Glutamatergic neuron (in vitro differentiated cells): Measurements from ENCODE around the gene BEST1. TPM values are rescaled to one million over a fixed set of nuclear protein-coding genes. Genes with fewer than 3 reads are reported as not detected.

Source experiments
- DNase-seq: peaks from one replicate; pipeline ENCODE4 v3.0.0; 2022
- H3K27ac Mint-ChIP-seq: one replicate; pipeline ENCODE4 v1.8.0; 2020; ENCODE audit warnings: mild to moderate bottlenecking, mixed read lengths, inconsistent platforms; ENCODE audit not compliant: unreplicated experiment
- H3K27me3 Mint-ChIP-seq: one replicate; pipeline ENCODE4 v1.8.0; 2020; ENCODE audit warnings: mild to moderate bottlenecking, moderate library complexity, mixed read lengths, inconsistent platforms; ENCODE audit not compliant: unreplicated experiment
- H3K36me3 Mint-ChIP-seq: one replicate; pipeline ENCODE4 v1.8.0; 2020; ENCODE audit warnings: mild to moderate bottlenecking, mixed read lengths, inconsistent platforms; ENCODE audit not compliant: unreplicated experiment
- H3K4me1 Mint-ChIP-seq: one replicate; pipeline ENCODE4 v1.8.0; 2020; ENCODE audit warnings: mild to moderate bottlenecking, low read depth, mixed read lengths, inconsistent platforms; ENCODE audit not compliant: unreplicated experiment
- H3K4me3 Mint-ChIP-seq: one replicate; pipeline ENCODE4 v1.8.0; 2020; ENCODE audit warnings: mild to moderate bottlenecking, mixed read lengths, inconsistent platforms; ENCODE audit not compliant: unreplicated experiment
- H3K9me3 Mint-ChIP-seq: one replicate; pipeline ENCODE4 v1.8.0; 2020; ENCODE audit warnings: mild to moderate bottlenecking, moderate library complexity, mixed read lengths, inconsistent platforms; ENCODE audit not compliant: unreplicated experiment
- total RNA-seq: library from RNA; stranded (reverse); fragmentation: NEBNext Ultra II Directional; extraction: Animal tissue kit (Norgen Biotek cat#: 25700); gene quantifications from one replicate; pipeline ENCODE4 v1.2.1, GENCODE V29; 2021; ENCODE audit not compliant: unreplicated experiment
- TF ChIP-seq, protein P1 (sequence below): fragments of 200-600 bp; sonication (generic); IDR thresholded peaks from one replicate; pipeline ENCODE4 v1.5.0; 2021; ENCODE audit not compliant: partially characterized antibody, unreplicated experiment

BEST1 gene
- total RNA-seq, 1 donor from 2014 or later, result 4.6 TPM

GRCh38 chr11:62008193-62008592 lies 58.0 kb downstream of the BEST1 start:
- H3K9me3 Mint-ChIP-seq, result peaks cover 6% of the 10 kb centered on the region
- no peak overlapping the region for H3K4me3 Mint-ChIP-seq
- no peak overlapping the region for H3K27ac Mint-ChIP-seq
- H3K4me1 Mint-ChIP-seq, result peaks cover 10% of the 10 kb centered on the region
- TF ChIP-seq, protein P1, sequence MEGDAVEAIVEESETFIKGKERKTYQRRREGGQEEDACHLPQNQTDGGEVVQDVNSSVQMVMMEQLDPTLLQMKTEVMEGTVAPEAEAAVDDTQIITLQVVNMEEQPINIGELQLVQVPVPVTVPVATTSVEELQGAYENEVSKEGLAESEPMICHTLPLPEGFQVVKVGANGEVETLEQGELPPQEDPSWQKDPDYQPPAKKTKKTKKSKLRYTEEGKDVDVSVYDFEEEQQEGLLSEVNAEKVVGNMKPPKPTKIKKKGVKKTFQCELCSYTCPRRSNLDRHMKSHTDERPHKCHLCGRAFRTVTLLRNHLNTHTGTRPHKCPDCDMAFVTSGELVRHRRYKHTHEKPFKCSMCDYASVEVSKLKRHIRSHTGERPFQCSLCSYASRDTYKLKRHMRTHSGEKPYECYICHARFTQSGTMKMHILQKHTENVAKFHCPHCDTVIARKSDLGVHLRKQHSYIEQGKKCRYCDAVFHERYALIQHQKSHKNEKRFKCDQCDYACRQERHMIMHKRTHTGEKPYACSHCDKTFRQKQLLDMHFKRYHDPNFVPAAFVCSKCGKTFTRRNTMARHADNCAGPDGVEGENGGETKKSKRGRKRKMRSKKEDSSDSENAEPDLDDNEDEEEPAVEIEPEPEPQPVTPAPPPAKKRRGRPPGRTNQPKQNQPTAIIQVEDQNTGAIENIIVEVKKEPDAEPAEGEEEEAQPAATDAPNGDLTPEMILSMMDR, result no peak
- DNase-seq, result no peak
- no peaks in the 10 kb centered on the region for H3K27me3 Mint-ChIP-seq
- no peaks in the 10 kb centered on the region for H3K36me3 Mint-ChIP-seq

- no peaks in the 10 kb centered on the region for H3K36me3 Mint-ChIP-seq
- H3K27me3 Mint-ChIP-seq, result no peaks in the 10 kb centered on the region
- H3K9me3 Mint-ChIP-seq, result peaks cover 1% of the 10 kb centered on the region
- no peak overlapping the region for H3K4me3 Mint-ChIP-seq
- TF ChIP-seq, protein P1, result no peak
- H3K4me1 Mint-ChIP-seq, result no peaks in the 10 kb centered on the region
- no peak overlapping the region for H3K27ac Mint-ChIP-seq
- no peak for DNase-seq
Measured at GRCh38 chr11:62010935-62011528, 60.9 kb downstream of the BEST1 start.

- DNase-seq, result no peak
- H3K4me3 Mint-ChIP-seq, result no peak overlapping the region
- H3K9me3 Mint-ChIP-seq, result peaks cover 1% of the 10 kb centered on the region
- H3K4me1 Mint-ChIP-seq, result no peaks in the 10 kb centered on the region
- H3K27ac Mint-ChIP-seq, result no peak overlapping the region
- TF ChIP-seq, protein P1, result no peak
- H3K36me3 Mint-ChIP-seq, result no peaks in the 10 kb centered on the region
- H3K27me3 Mint-ChIP-seq, result no peaks in the 10 kb centered on the region
Measured at GRCh38 chr11:62011881-62012280, 61.7 kb downstream of the BEST1 start.

DNA sequence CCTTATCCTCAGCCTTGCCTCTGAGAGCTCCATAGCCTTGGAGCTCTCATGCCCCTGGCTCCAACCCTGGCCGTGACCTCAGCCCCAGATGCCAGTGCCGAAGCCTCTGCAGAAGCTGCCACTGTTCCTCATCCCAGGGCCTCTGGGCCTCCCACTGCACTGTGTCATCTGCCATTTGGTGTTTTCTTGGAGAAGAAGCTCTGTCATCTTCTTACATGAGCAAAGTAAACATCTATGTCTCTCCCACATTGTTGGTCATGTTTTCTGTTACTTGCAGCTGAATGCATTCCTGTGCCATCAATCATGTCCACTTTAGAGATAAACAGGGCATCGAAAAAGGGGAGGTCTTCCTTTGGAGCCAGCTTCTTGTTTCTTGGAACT lies 62.3 kb downstream of the BEST1 start:
- H3K27ac Mint-ChIP-seq, result no peak overlapping the region
- TF ChIP-seq, protein P1, result no peak
- H3K4me3 Mint-ChIP-seq, result no peak overlapping the region
- no peak for DNase-seq
- no peaks in the 10 kb centered on the region for H3K4me1 Mint-ChIP-seq
- no peaks in the 10 kb centered on the region for H3K36me3 Mint-ChIP-seq
- peaks cover 1% of the 10 kb centered on the region for H3K9me3 Mint-ChIP-seq
- H3K27me3 Mint-ChIP-seq, result no peaks in the 10 kb centered on the region

DNA sequence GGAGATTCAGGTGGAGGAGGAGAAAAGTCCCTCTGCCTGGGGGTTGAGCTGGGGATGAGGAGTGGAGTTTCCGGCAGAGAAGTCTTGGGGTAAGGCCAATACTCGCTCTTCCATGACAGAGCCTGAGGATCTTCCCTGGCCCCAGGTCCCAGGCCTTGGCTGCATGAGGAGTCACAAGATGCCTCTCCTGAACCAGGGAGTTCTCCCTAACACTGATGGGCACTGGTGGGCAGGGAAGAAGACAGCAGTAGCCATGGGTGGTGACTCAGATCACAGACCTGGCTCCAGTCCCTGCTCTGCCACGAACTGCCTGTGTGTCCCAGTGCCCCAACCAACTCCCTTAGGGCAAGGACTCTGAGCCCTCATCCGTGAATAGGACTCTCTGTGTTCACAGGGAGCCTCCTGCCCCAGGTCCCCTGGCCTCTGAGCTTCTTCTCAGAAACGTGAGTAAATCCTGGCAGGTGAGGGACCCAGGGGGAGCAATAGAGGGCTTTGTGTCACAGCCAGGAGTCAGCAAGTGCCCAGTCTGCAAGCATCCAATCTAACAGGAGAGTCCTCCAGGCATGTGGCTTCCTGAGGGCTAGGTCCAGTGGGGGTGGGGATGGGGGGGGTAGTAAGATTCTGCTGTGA lies 62.8 kb downstream of the BEST1 start:
- Mint-ChIP-seq H3K36me3 (no peaks in the 10 kb centered on the region), H3K4me3 (no peak overlapping the region), H3K27me3 (no peaks in the 10 kb centered on the region), H3K4me1 (no peaks in the 10 kb centered on the region), H3K9me3 (peaks cover 1% of the 10 kb centered on the region), H3K27ac (no peak overlapping the region)
- no peak for DNase-seq
- TF ChIP-seq, protein P1, result no peak

Other genes starting within 250 kb of the BEST1 start
- 0.29 TPM for gene MYRF, start 197.7 kb upstream of the BEST1 start, total RNA-seq
- gene TMEM258, start 157.8 kb upstream of the BEST1 start, total RNA-seq, result 82.7 TPM
- 15.2 TPM for gene FEN1, start 157.4 kb upstream of the BEST1 start, total RNA-seq
- 155 TPM for gene FADS1, start 133.3 kb upstream of the BEST1 start, total RNA-seq
- 701 TPM for gene FADS2, start 122.1 kb upstream of the BEST1 start, total RNA-seq
- 9.7 TPM for gene FADS3, start 58.8 kb upstream of the BEST1 start, total RNA-seq
- gene RAB3IL1, start 32.8 kb upstream of the BEST1 start, total RNA-seq, result 1.3 TPM
- 885 TPM for gene FTH1, start 17.3 kb downstream of the BEST1 start, total RNA-seq
- 48.0 TPM for gene INCENP, start 173.7 kb downstream of the BEST1 start, total RNA-seq
- not detected for gene SCGB1D1, start 239.9 kb downstream of the BEST1 start, total RNA-seq